ENCODE results near the gene NCOR1. TPM values are rescaled to one million over a fixed set of nuclear protein-coding genes. Genes with fewer than 3 reads are reported as not detected.
"Not testable (repeated sequence)": the region's sequence is repeated elsewhere in the genome, so short reads cannot be mapped to it uniquely, and the experiment has no call there.

The NCOR1 gene
- total and polyA plus RNA-seq, 2 of the 13 experiments (the other 11 are each of a cell fraction or from before 2014, with no cell fraction given): 57.0 to 71.7 TPM

GRCh38 chr17:16148596-16148995 is 66.7 kb downstream of the NCOR1 start (continued):
- TF ChIP-seq GLMP (CRISPR knock-in tag; IDR thresholded peaks at IDR 0.05; ENCODE audit: borderline replicate concordance) (no peak), PRDM4 (CRISPR knock-in tag; IDR thresholded peaks at IDR 0.05; ENCODE audit: borderline replicate concordance) (no peak), MATR3 (CRISPR knock-in tag; IDR thresholded peaks at IDR 0.05) (no peak), ZNF747 (CRISPR knock-in tag; IDR thresholded peaks at IDR 0.05; ENCODE audit: borderline replicate concordance) (no peak)

- BruUV-seq (replicated peaks); H3K27me3 ChIP-seq (ENCODE audit: control insufficient read depth in 1 of 2, insufficient read depth in 2 of 2, low read length in 2 of 2); intact Hi-C loops (cut with micrococcal nuclease; ENCODE audit: unreplicated experiment); H3K79me2 ChIP-seq (ENCODE audit: insufficient read depth, low read length); ATAC-seq; H3K27ac ChIP-seq (ENCODE audit: extremely low read length, insufficient read depth, low read length); in situ Hi-C loops (cut with HindIII; ENCODE audit: extremely low pct_ligation_motif_present, low pct_unique_long_range_greater_than_20kb); H3K9me3 ChIP-seq (ENCODE audit: low read length); H3K9ac ChIP-seq (ENCODE audit: insufficient read depth, low read depth, low read length); CTCF ChIA-PET (ENCODE audit: low intra/inter-chr PET ratio, low total read pairs); POLR2A ChIA-PET; DNase-seq (ENCODE audit: low spot score); H3K4me2 ChIP-seq (ENCODE audit: low read depth, low read length); H3K4me1 ChIP-seq (ENCODE audit: insufficient read depth, low read length); H3K4me3 ChIP-seq (replicated peaks in 1 of 3; ENCODE audit: insufficient read depth in 1 of 3, low read depth in 2 of 3, low read length in 3 of 3); H2AFZ ChIP-seq (ENCODE audit: low read length); FAIRE-seq; H4K20me1 ChIP-seq (ENCODE audit: insufficient read depth, low read length): not testable (repeated sequence)
- peaks cover 9 to 65% of the 10 kb centered on the region in 2 experiments for H3K36me3 ChIP-seq (replicated peaks in 1 of 2; ENCODE audit: control insufficient read depth in 1 of 2, insufficient read depth in 2 of 2, low read length in 2 of 2)
- TF ChIP-seq AGO2 (optimal IDR thresholded peaks at IDR 0.05; ENCODE audit: low read depth, low read length): peak; percentile 47
- 97% methylated on average over 14 of the region's 40 CpGs for WGBS (ENCODE audit: low lambda C conversion rate)
These were observed 69.9 kb downstream of the NCOR1 start for GRCh38 chr17:16145319-16145890.
